Activated CD4-positive, CD25-positive, alpha-beta regulatory T cell treated with anti-CD3 and anti-CD28 coated beads, Interleukin-2, amount 50 U/mL, for 16 hours (primary cell): Measurements from ENCODE around the gene MYO16.

Experiments
- DNase-seq: peaks from one replicate; pipeline ENCODE4 v3.0.0-alpha.2; 2020; ENCODE audit warnings: low read depth, low spot score

The MYO16 gene

GRCh38 chr13:109151696-109152095 is 522.3 kb downstream of the MYO16 start:
- DNase-seq: no peak

- DNase-seq: no peak
These were observed 523.0 kb downstream of the MYO16 start for GRCh38 chr13:109152311-109152820.

GRCh38 chr13:109152941-109153340 is 523.5 kb downstream of the MYO16 start:
- no peak for DNase-seq

GRCh38 chr13:109154146-109154545 is 524.7 kb downstream of the MYO16 start:
- DNase-seq: no peak

GRCh38 chr13:109154546-109154945 is 525.1 kb downstream of the MYO16 start:
- no peak for DNase-seq

GRCh38 chr13:109154966-109155761 is 525.8 kb downstream of the MYO16 start:
- no peak for DNase-seq

- DNase-seq: no peak
These were observed 526.9 kb downstream of the MYO16 start for GRCh38 chr13:109156181-109156935.

- no peak for DNase-seq
These were observed 527.9 kb downstream of the MYO16 start for GRCh38 chr13:109157275-109157674.

GRCh38 chr13:109158383-109158782 is 529.0 kb downstream of the MYO16 start:
- DNase-seq: no peak

- DNase-seq: no peak
These were observed 530.4 kb downstream of the MYO16 start for GRCh38 chr13:109159650-109160309.

- no peak for DNase-seq
These were observed 530.9 kb downstream of the MYO16 start for GRCh38 chr13:109160357-109160756.

- no peak for DNase-seq
These were observed 531.7 kb downstream of the MYO16 start for GRCh38 chr13:109160887-109161669.

GRCh38 chr13:109162248-109163036 is 533.0 kb downstream of the MYO16 start:
- DNase-seq: no peak

GRCh38 chr13:109163037-109163379 is 533.6 kb downstream of the MYO16 start:
- no peak for DNase-seq

- DNase-seq: no peak
These were observed 536.0 kb downstream of the MYO16 start for GRCh38 chr13:109165417-109165904.

GRCh38 chr13:109166804-109167203 is 537.4 kb downstream of the MYO16 start:
- DNase-seq: no peak

GRCh38 chr13:109172136-109172535 is 542.7 kb downstream of the MYO16 start:
- DNase-seq: no peak

- no peak for DNase-seq
These were observed 546.3 kb downstream of the MYO16 start for GRCh38 chr13:109175666-109176065.

GRCh38 chr13:109180905-109181425 is 551.6 kb downstream of the MYO16 start:
- DNase-seq: no peak

GRCh38 chr13:109182777-109183465 is 553.5 kb downstream of the MYO16 start:
- DNase-seq: no peak
